K562 (cell line): Measurements from ENCODE around the gene LRRC8A. TPM values are rescaled to one million over a fixed set of nuclear protein-coding genes. Genes with fewer than 3 reads are reported as not detected.

Experiments
- AFF1 ChIP-seq, 2 experiments: fragments of 450-650 bp; IDR thresholded peaks; 2 replicates each; pipeline ENCODE4 v1.6.1; 2018; ENCODE audit warnings: mild to moderate bottlenecking in 2 of 2, low read depth in 1 of 2; ENCODE audit not compliant: partially characterized antibody in 2 of 2
- CREBBP ChIP-seq: IDR thresholded peaks from one replicate; pipeline ENCODE4 v1.6.1; 2012; ENCODE audit warnings: low read depth, mild to moderate bottlenecking, control low read depth, inconsistent platforms, low read length
- FOXA3 ChIP-seq, 2 experiments: fragments of 450-650 bp in 1 of 2; sonication (generic) in 1 of 2; formaldehyde crosslinking; IDR thresholded peaks in 1 of 2; conservative IDR thresholded peaks in 1 of 2; 2 replicates each; pipeline versions ENCODE4 v1.4.0 to v1.8.0; 2020 to 2022; ENCODE audit warnings: mild to moderate bottlenecking in 2 of 2, missing genetic modification reagents in 1 of 2
- FOXP1 ChIP-seq: sonication (generic); formaldehyde crosslinking; IDR thresholded peaks from 2 replicates; pipeline ENCODE4 v1.8.0; 2022; ENCODE audit warnings: mild to moderate bottlenecking, missing genetic modification reagents
- KDM5B ChIP-seq: fragments of 200-600 bp; sonication (generic); IDR thresholded peaks from 2 replicates; pipeline ENCODE4 v1.6.1; 2012; ENCODE audit warnings: low read depth, mild to moderate bottlenecking, moderate library complexity, low read length, control low read depth, inconsistent platforms; ENCODE audit not compliant: insufficient replicate concordance
- MEF2A ChIP-seq: IDR thresholded peaks from 2 replicates; pipeline ENCODE4 v1.6.1; 2011; ENCODE audit warnings: low read depth, mild to moderate bottlenecking, low read length, moderate library complexity; ENCODE audit not compliant: control insufficient read depth
- XRCC5 ChIP-seq: fragments of 200-400 bp; formaldehyde crosslinking; IDR thresholded peaks from 2 replicates; pipeline ENCODE4 v1.6.1; 2017; ENCODE audit warnings: low read depth, mild to moderate bottlenecking, low read length
- ZNF778 ChIP-seq: fragments of 450-650 bp; formaldehyde crosslinking; IDR thresholded peaks from 2 replicates; pipeline ENCODE4 v1.4.0; 2020; ENCODE audit warnings: mild to moderate bottlenecking, moderate library complexity
- polyA plus RNA-seq, 8 experiments: library from polyadenylated mRNA; depleted of rRNA in 4 of 8; stranded (reverse) in 5 of 8; unstranded in 3 of 8; fragments of >200 nt; fragmentation: Nextera tagmentation in 2 of 8; fragmentation: Illumina TruSeq in 1 of 8; extraction: Ambion mirVana in 2 of 8; extraction: Trizol in 1 of 8; gene quantifications; 2 replicates each; pipeline versions ENCODE4 v1.2.1 to v1.2.3, GENCODE V29; 2011 to 2014; ENCODE audit warnings: inconsistent platforms in 1 of 8, missing spikeins in 1 of 8
- total RNA-seq, 7 experiments: library from RNA; depleted of rRNA in 6 of 7; stranded (reverse); fragments of >200 nt in 6 of 7; fragmentation: Illumina TruSeq in 2 of 7; extraction: Trizol in 2 of 7; gene quantifications; 2 replicates each; pipeline versions ENCODE4 v1.2.1 to v1.2.3, GENCODE V29; 2011 to 2021; ENCODE audit warnings: low replicate concordance in 1 of 7
- TF ChIP-seq, protein P1 (sequence below): fragments of 250-450 bp; sonication (Bioruptor Pico); IDR thresholded peaks from 2 replicates; pipeline ENCODE4 v1.5.0; 2021; ENCODE audit warnings: mild to moderate bottlenecking, borderline replicate concordance
- TF ChIP-seq, protein P2 (sequence below), 2 experiments: fragments of 450-650 bp in 1 of 2; IDR thresholded peaks; 2 replicates each; pipeline ENCODE4 v1.6.1; 2011 to 2017; ENCODE audit warnings: low read depth in 2 of 2, antibody characterized with exemption in 1 of 2, borderline replicate concordance in 1 of 2, low read length in 1 of 2, mild to moderate bottlenecking in 1 of 2, mixed read lengths in 1 of 2; ENCODE audit not compliant: control insufficient read depth in 1 of 2
- TF ChIP-seq, protein P3 (sequence below): IDR thresholded peaks from 3 replicates; pipeline ENCODE4 v1.6.1; 2011; ENCODE audit warnings: borderline replicate concordance, mild to moderate bottlenecking, moderate library complexity; ENCODE audit not compliant: insufficient read length; ENCODE audit errors: extremely low read depth

LRRC8A gene
- total and polyA plus RNA-seq, 9 of the 15 experiments (the other 6 are each of a cell fraction or from before 2014, with no cell fraction given): 2.9 to 24.7 (median 8.9) TPM

- TF ChIP-seq, protein P1, sequence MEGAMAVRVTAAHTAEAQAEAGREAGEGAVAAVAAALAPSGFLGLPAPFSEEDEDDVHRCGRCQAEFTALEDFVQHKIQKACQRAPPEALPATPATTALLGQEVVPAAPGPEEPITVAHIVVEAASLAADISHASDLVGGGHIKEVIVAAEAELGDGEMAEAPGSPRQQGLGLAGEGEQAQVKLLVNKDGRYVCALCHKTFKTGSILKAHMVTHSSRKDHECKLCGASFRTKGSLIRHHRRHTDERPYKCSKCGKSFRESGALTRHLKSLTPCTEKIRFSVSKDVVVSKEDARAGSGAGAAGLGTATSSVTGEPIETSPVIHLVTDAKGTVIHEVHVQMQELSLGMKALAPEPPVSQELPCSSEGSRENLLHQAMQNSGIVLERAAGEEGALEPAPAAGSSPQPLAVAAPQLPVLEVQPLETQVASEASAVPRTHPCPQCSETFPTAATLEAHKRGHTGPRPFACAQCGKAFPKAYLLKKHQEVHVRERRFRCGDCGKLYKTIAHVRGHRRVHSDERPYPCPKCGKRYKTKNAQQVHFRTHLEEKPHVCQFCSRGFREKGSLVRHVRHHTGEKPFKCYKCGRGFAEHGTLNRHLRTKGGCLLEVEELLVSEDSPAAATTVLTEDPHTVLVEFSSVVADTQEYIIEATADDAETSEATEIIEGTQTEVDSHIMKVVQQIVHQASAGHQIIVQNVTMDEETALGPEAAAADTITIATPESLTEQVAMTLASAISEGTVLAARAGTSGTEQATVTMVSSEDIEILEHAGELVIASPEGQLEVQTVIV: no peak
- TF ChIP-seq, protein P2, sequence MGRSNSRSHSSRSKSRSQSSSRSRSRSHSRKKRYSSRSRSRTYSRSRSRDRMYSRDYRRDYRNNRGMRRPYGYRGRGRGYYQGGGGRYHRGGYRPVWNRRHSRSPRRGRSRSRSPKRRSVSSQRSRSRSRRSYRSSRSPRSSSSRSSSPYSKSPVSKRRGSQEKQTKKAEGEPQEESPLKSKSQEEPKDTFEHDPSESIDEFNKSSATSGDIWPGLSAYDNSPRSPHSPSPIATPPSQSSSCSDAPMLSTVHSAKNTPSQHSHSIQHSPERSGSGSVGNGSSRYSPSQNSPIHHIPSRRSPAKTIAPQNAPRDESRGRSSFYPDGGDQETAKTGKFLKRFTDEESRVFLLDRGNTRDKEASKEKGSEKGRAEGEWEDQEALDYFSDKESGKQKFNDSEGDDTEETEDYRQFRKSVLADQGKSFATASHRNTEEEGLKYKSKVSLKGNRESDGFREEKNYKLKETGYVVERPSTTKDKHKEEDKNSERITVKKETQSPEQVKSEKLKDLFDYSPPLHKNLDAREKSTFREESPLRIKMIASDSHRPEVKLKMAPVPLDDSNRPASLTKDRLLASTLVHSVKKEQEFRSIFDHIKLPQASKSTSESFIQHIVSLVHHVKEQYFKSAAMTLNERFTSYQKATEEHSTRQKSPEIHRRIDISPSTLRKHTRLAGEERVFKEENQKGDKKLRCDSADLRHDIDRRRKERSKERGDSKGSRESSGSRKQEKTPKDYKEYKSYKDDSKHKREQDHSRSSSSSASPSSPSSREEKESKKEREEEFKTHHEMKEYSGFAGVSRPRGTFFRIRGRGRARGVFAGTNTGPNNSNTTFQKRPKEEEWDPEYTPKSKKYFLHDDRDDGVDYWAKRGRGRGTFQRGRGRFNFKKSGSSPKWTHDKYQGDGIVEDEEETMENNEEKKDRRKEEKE (IDR thresholded peaks at IDR 0.05; ENCODE audit: borderline replicate concordance in 1 of 2, control insufficient read depth in 1 of 2, low read depth in 2 of 2, low read length in 1 of 2): no peak
- TF ChIP-seq MEF2A: no peak
- TF ChIP-seq FOXA3 (CRISPR knock-in tag; conservative IDR thresholded peaks at IDR 0.05 in 1 of 2, IDR thresholded peaks at IDR 0.05 in 1 of 2): no peak
- TF ChIP-seq CREBBP: no peak
- peak; percentile 55 for TF ChIP-seq KDM5B
- TF ChIP-seq AFF1 (IDR thresholded peaks at IDR 0.05; ENCODE audit: low read depth in 1 of 2, partially characterized antibody in 2 of 2): no peak
- TF ChIP-seq FOXP1 (CRISPR knock-in tag): no peak
- no peak for TF ChIP-seq ZNF778 (CRISPR knock-in tag)
- TF ChIP-seq, protein P3, sequence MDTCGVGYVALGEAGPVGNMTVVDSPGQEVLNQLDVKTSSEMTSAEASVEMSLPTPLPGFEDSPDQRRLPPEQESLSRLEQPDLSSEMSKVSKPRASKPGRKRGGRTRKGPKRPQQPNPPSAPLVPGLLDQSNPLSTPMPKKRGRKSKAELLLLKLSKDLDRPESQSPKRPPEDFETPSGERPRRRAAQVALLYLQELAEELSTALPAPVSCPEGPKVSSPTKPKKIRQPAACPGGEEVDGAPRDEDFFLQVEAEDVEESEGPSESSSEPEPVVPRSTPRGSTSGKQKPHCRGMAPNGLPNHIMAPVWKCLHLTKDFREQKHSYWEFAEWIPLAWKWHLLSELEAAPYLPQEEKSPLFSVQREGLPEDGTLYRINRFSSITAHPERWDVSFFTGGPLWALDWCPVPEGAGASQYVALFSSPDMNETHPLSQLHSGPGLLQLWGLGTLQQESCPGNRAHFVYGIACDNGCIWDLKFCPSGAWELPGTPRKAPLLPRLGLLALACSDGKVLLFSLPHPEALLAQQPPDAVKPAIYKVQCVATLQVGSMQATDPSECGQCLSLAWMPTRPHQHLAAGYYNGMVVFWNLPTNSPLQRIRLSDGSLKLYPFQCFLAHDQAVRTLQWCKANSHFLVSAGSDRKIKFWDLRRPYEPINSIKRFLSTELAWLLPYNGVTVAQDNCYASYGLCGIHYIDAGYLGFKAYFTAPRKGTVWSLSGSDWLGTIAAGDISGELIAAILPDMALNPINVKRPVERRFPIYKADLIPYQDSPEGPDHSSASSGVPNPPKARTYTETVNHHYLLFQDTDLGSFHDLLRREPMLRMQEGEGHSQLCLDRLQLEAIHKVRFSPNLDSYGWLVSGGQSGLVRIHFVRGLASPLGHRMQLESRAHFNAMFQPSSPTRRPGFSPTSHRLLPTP: no peak
- peak; percentile 22; the same call in 1 of the 2 replicates for TF ChIP-seq XRCC5
Measured at GRCh38 chr9:128845186-128845931, 36.6 kb upstream of the LRRC8A start (continued).
